ENCODE measurements around the gene LHB.
A peak's percentile ranks its signal among the peaks of the same experiment; 100 is the strongest.
"Not testable (repeated sequence)": the region's sequence is repeated elsewhere in the genome, so short reads cannot be mapped to it uniquely, and the experiment has no call there.

Gene LHB

GRCh38 chr19:49022116-49022515, 5.2 kb upstream of the LHB start:
- Mint-ChIP-seq H3K27ac (no peak overlapping the region), H3K9me3 (no peaks in the 10 kb centered on the region), H3K4me3 (no peak overlapping the region), H3K27me3 (ENCODE audit: low read depth) (peaks cover 30% of the 10 kb centered on the region), H3K4me1 (ENCODE audit: low read depth) (peaks cover 14% of the 10 kb centered on the region), H3K36me3 (ENCODE audit: low read depth) (peaks cover 4% of the 10 kb centered on the region)

DNA sequence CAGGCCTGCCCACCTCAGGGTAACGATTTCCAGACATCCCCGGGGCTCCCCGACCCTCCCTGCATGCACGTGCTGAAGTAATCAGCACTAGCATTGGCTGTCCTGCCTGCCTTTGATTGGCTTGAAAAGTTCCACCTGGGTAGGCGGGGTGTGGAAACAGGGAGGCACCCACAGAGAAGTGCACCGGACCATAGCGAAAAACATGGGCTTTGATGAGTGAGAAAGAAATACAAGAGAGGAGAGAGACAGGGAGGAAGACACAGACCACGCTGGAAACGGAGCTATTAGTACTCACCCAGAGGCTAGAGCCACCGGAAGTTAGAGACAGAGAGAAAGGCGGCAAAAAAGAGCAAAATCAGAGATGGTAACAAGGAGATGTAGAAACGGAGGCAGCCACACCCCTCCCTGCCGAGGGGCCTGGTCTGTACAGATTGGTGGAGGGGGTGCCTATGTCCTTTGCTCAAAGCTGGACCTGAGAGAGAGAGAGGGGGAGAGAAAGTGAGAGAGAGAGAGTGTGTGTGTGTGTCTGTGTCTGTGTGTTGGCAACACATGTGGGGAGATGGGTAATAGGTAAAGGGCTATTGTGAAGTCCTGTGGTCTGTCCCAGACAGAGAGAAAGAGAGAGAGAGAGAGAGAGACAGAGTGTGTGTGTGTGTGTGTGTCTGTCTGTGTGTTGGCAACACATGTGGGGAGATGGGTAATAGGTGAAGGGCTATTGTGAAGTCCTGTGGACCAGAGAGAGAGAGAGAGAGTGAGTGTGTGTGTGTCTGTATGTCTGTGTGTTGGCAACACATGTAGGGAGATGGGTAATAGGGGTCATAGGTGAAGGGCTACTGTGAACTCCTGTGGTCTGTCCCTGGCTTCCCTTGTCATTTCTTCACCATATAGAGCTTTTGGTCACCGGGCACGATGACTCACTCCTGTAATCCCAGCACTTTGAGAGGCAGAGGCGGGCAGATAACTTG, 4.3 kb upstream of the LHB start:
- Mint-ChIP-seq H3K27me3 (ENCODE audit: low read depth) (peaks cover 30% of the 10 kb centered on the region), H3K27ac (no peak overlapping the region), H3K4me3 (no peak overlapping the region), H3K4me1 (ENCODE audit: low read depth) (peaks cover 14% of the 10 kb centered on the region), H3K9me3 (no peaks in the 10 kb centered on the region), H3K36me3 (ENCODE audit: low read depth) (peaks cover 8% of the 10 kb centered on the region)

DNA sequence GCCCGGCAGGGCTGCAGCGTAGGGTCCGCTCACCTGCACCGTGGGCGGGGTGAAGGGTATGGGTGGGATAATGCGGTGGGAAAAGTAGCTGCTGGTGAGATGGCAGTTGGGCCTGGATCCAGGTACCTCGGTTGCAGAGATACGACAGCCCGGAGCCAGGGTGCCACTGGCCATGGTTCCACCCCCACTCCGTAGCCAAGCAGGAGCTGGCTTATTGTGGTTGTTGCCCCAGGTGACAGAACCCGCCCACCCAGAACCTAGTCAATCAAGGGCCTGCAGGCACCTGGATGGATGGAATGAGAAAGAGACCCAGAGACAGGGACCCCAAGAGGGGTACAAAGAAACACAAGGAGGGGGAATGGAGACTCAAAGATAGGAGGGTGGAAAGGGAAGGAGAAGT, 3.5 kb upstream of the LHB start:
- Mint-ChIP-seq H3K27me3 (ENCODE audit: low read depth) (peaks cover 30% of the 10 kb centered on the region), H3K4me1 (ENCODE audit: low read depth) (peaks cover 14% of the 10 kb centered on the region), H3K27ac (no peak overlapping the region), H3K36me3 (ENCODE audit: low read depth) (peaks cover 13% of the 10 kb centered on the region), H3K4me3 (no peak overlapping the region), H3K9me3 (no peaks in the 10 kb centered on the region)

GRCh38 chr19:49019242-49019932, 2.5 kb upstream of the LHB start:
- H3K36me3 Mint-ChIP-seq (ENCODE audit: low read depth), result peaks cover 13% of the 10 kb centered on the region
- peak overlapping the region; percentile 85 for H3K4me3 Mint-ChIP-seq
- peak overlapping the region; percentile 71 for H3K27ac Mint-ChIP-seq
- H3K9me3 Mint-ChIP-seq, result no peaks in the 10 kb centered on the region
- H3K4me1 Mint-ChIP-seq (ENCODE audit: low read depth), result peaks cover 14% of the 10 kb centered on the region
- H3K27me3 Mint-ChIP-seq (ENCODE audit: low read depth), result peaks cover 30% of the 10 kb centered on the region

DNA sequence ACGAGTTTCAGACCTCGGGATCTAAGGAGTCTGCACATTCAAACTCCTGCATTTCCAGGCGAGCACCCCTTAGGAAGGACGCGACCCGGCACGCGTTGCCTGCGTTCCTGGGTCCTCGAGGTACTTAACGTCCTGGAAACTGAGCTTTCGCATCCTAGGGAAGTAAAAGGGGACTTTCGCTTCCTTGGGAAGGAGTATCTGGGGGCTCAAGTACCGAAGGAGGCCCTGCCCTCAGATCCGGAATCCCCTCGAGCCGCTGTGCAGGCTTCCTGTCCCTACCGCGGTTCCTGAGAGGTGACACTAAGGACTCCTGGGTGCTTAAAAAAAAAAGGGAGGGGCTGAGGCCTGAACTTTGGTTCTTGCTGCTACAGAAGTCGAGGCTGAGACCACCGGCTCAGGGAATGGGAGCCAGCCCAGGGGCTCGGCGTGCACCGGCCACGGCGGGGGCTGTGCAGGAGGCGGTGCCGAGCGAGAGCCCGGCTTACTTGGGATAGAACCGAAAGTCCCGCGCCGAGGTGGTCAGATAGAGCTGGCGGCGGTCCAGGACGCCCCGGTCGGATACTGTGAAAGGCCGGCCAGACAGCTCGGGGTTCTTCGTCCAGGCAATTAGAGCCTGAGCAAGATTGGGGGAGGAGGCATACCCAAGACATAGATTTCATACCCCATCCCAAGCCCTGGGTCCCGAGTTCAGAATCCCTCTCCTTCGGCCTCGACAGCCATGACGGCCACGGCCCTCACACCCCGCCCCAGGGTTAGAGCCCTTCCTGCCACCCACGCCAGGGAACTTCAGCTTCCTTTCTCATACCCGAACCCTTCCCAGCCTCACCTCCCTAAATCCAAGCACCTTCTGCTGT, 1.7 kb upstream of the LHB start:
- peaks cover 14% of the 10 kb centered on the region for H3K4me1 Mint-ChIP-seq (ENCODE audit: low read depth)
- H3K36me3 Mint-ChIP-seq (ENCODE audit: low read depth), result peaks cover 18% of the 10 kb centered on the region
- peak overlapping the region; percentile 15 for H3K27ac Mint-ChIP-seq
- not testable (repeated sequence) for H3K9me3 Mint-ChIP-seq
- peak overlapping the region; percentile 85 for H3K4me3 Mint-ChIP-seq
- peaks cover 30% of the 10 kb centered on the region for H3K27me3 Mint-ChIP-seq (ENCODE audit: low read depth)

GRCh38 chr19:49017666-49018351, 918 bp upstream of the LHB start:
- Mint-ChIP-seq H3K27me3 (ENCODE audit: low read depth) (peaks cover 30% of the 10 kb centered on the region), H3K27ac (no peak overlapping the region), H3K9me3 (no peaks in the 10 kb centered on the region), H3K4me3 (peak overlapping the region; percentile 85), H3K4me1 (ENCODE audit: low read depth) (peaks cover 14% of the 10 kb centered on the region), H3K36me3 (ENCODE audit: low read depth) (peaks cover 18% of the 10 kb centered on the region)

DNA sequence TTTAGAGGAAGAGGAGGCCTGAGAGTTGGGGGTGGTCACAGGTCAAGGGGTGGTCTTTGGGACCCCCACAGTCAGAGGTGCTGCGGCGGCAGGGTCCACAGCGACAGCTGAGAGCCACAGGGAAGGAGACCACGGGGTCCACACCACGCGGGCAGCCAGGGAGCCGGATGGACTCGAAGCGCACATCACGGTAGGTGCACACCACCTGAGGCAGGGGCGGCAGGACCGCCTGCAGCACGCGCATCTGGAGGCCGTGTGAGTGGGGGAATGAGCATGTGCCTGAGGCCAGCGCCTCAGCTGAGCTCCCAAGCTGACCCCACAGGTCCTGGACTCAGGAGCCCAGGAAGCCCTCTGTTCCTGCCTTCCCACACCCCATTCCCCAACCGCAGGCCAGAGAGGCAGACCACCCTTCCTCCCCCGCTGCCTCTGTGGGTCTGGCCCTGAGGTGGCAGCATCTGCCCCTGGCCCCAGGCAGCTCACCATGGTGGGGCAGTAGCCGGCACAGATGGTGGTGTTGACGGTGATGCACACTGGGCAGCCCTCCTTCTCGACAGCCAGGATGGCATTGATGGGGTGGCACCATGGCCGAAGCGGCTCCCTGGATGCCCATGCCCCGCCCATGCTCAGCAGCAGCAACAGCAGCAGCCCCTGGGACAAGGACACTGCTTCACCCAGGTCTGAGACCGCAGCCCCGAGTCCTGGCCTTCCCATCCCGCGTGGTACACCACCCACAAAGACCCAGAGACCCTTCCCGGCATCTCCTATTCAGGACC, 638 bp downstream of the LHB start:
- Mint-ChIP-seq H3K4me3 (no peak overlapping the region), H3K36me3 (ENCODE audit: low read depth) (peaks cover 18% of the 10 kb centered on the region), H3K9me3 (no peaks in the 10 kb centered on the region), H3K27ac (no peak overlapping the region), H3K27me3 (ENCODE audit: low read depth) (peaks cover 27% of the 10 kb centered on the region), H3K4me1 (ENCODE audit: low read depth) (peaks cover 12% of the 10 kb centered on the region)

- peaks cover 8% of the 10 kb centered on the region for H3K4me1 Mint-ChIP-seq (ENCODE audit: low read depth)
- no peak overlapping the region for H3K27ac Mint-ChIP-seq
Observed at GRCh38 chr19:49014870-49015255, 2.0 kb downstream of the LHB start.

GRCh38 chr19:49014123-49014869, 2.6 kb downstream of the LHB start:
- Mint-ChIP-seq H3K36me3 (ENCODE audit: low read depth) (peaks cover 20% of the 10 kb centered on the region), H3K27me3 (ENCODE audit: low read depth) (peaks cover 10% of the 10 kb centered on the region), H3K4me3 (no peak overlapping the region), H3K27ac (no peak overlapping the region), H3K9me3 (no peaks in the 10 kb centered on the region), H3K4me1 (ENCODE audit: low read depth) (peaks cover 7% of the 10 kb centered on the region)

More at GRCh38 chr19:49014870-49015255, 2.0 kb downstream of the LHB start:
- Mint-ChIP-seq H3K4me3 (no peak overlapping the region), H3K9me3 (no peaks in the 10 kb centered on the region), H3K27me3 (ENCODE audit: low read depth) (peaks cover 14% of the 10 kb centered on the region), H3K36me3 (ENCODE audit: low read depth) (peaks cover 20% of the 10 kb centered on the region)

GRCh38 chr19:49011194-49011593, 5.7 kb downstream of the LHB start:
- Mint-ChIP-seq H3K36me3 (ENCODE audit: low read depth) (peaks cover 17% of the 10 kb centered on the region), H3K27me3 (ENCODE audit: low read depth) (no peaks in the 10 kb centered on the region), H3K27ac (no peak overlapping the region), H3K4me1 (ENCODE audit: low read depth) (no peaks in the 10 kb centered on the region), H3K4me3 (no peak overlapping the region), H3K9me3 (no peaks in the 10 kb centered on the region)

DNA sequence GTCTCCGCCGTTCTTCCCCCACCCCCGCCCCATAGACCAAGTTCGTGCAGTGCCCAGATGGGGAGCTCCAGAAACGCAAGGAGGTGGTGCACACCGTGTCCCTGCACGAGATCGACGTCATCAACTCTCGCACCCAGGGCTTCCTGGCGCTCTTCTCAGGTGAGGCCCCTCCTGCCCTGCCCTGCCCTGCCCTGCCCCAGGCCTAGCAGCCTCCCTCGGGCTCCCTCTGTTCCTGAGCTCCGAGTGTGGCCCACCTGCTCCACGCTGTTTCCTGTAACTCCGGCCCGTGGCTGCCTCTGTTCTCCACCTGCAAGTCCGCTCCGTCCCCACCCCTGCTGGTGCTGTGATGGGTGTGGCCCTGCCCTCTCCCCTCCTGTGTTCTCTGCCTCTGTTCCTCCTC, 6.4 kb downstream of the LHB start:
- Mint-ChIP-seq H3K27me3 (ENCODE audit: low read depth) (no peaks in the 10 kb centered on the region), H3K27ac (no peak overlapping the region), H3K36me3 (ENCODE audit: low read depth) (peaks cover 13% of the 10 kb centered on the region), H3K4me3 (no peak overlapping the region), H3K9me3 (no peaks in the 10 kb centered on the region), H3K4me1 (ENCODE audit: low read depth) (no peaks in the 10 kb centered on the region)

DNA sequence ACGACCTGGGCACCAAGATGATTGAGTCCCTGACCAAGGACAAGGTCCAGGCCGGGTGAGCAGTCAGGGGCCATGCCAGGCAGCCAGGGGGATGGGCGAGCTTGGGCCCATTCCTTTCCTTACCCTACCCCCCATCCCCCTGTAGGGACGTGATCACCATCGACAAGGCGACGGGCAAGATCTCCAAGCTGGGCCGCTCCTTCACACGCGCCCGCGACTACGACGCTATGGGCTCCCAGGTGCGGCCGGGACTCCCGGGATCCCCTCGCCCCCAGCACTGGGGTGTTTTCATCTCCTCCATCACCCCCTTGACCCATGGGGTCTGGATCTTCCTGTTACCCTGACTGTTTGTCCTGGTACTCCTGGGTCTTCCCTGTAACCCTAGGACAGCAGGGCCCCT, 7.1 kb downstream of the LHB start:
- no peak overlapping the region for H3K4me3 Mint-ChIP-seq
- no peaks in the 10 kb centered on the region for H3K27me3 Mint-ChIP-seq (ENCODE audit: low read depth)
- peaks cover 15% of the 10 kb centered on the region for H3K36me3 Mint-ChIP-seq (ENCODE audit: low read depth)
- no peaks in the 10 kb centered on the region for H3K9me3 Mint-ChIP-seq
- H3K4me1 Mint-ChIP-seq (ENCODE audit: low read depth), result no peaks in the 10 kb centered on the region
- no peak overlapping the region for H3K27ac Mint-ChIP-seq

DNA sequence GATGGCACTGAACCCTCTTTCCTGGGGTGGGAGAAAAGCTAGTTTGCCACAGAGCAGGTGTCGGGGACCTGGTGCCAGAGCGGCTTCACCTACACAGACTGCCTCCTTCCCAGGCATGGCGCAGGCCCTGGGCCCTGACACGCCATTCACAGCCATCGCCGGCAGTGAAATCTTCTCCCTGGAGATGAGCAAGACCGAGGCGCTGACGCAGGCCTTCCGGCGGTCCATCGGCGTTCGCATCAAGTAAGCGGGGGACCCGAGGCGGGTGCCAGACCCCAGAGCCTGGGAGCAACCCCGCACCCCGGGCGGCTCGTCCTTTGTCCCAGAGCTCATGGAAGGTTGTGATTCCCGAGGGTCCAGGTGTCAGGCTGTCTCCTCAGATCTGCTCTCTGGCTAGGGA, 10.0 kb downstream of the LHB start:
- Mint-ChIP-seq H3K27ac (no peak overlapping the region), H3K4me3 (no peak overlapping the region), H3K9me3 (no peaks in the 10 kb centered on the region), H3K4me1 (ENCODE audit: low read depth) (no peaks in the 10 kb centered on the region), H3K36me3 (ENCODE audit: low read depth) (peaks cover 17% of the 10 kb centered on the region), H3K27me3 (ENCODE audit: low read depth) (no peaks in the 10 kb centered on the region)
